Measurements from ENCODE around the gene TCTN2. TPM values are rescaled to one million over a fixed set of nuclear protein-coding genes. Genes with fewer than 3 reads are reported as not detected.

The TCTN2 gene
- 24.8 and 25.7 TPM in 2 replicates for total RNA-seq (2014; rRNA removed; shearing (Covaris generic); ENCODE audit: low replicate concordance)

GRCh38 chr12:123670882-123671728, at the start of gene TCTN2:
TSS of gene TCTN2 (plus strand) at chr12:123671113. CDS start at chr12:123671241, 128 bp downstream.
- peak; percentile 85 for DNase-seq (ENCODE audit: low read depth)
- in situ Hi-C loops (cut with HindIII; ENCODE audit: low pct_unique_long_range_greater_than_20kb, low sequenced_read_pairs): no loop called here

DNA sequence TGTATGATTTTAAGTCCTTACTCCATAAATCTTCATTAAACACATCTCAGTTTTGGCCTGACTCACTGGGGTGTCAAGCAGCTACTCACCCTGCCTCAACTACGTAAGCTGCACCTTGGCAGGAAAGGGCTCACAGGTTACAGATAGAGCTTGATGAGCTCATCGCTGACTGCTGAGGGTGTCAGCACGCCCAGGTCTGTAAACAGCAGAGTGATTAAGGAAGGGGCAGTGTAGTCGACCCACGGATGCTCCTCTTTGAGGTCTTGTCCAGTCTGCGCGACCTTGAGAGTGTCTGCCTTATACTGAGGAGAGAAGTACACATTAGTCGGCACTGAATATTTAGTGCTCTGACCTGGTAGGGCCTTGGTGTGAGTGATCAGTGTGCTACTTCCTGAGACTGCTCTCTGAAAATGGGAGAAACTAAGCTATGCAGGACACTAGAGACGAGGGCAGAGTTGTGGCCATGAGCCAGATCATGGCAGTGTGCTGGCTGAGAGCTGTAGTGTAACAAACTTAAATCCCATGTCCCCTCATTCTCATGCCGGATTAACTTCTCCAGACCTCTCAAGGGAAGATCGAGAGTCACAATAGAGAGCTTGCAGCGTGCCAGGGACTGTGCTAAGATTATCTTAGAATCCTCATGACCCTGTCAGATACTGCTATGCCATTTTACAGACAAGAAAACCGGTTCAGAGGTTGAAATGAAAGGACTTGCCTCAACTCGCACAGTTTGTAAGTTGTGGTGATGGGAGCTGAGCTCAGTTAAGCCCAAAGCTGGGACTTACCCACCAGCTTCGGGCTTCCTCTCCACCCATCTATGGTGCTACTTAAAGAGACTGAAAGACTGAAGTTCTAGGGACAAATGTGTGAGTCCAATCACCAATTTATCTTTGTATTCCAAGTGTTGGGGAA, 49.0 kb upstream of the TCTN2 start:
- in situ Hi-C loops (cut with HindIII; ENCODE audit: low pct_unique_long_range_greater_than_20kb, low sequenced_read_pairs): no loop called here
- DNase-seq (ENCODE audit: low read depth): no peak

GRCh38 chr12:123633379-123634141, 37.4 kb upstream of the TCTN2 start, which contains the start of the genes EIF2B1 and GTF2H3:
TSS of gene EIF2B1 (minus strand) at chr12:123633686. CDS start at chr12:123633557, 129 bp downstream.
TSS of gene GTF2H3 (plus strand) at chr12:123633829. CDS start at chr12:123633860, 31 bp downstream.
- peak; percentile 93 for DNase-seq (ENCODE audit: low read depth)
- in situ Hi-C loops (cut with HindIII; ENCODE audit: low pct_unique_long_range_greater_than_20kb, low sequenced_read_pairs): no loop called here

DNA sequence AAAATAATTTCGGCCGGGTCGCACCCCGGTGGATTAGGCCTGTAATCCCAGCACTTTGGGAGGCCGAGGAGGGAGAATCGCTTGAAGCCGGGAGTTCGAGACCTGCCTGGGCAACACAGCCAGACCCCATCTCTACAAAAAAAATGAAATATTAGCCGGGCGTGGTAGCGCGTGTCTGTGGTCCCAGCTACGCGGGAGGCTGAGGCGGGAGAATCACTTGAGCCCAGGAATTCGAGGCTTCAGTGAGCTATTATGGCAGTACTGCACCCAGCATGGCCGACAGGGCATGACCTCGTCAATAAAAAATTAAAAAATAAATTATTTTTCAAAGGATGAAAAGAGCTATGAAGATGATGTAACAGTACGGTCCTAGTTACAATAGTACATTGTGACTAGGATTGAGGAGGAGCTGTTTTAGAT, 36.8 kb upstream of the TCTN2 start:
- in situ Hi-C loops (cut with HindIII; ENCODE audit: low pct_unique_long_range_greater_than_20kb, low sequenced_read_pairs): no loop called here

GRCh38 chr12:123643911-123644310, 27.0 kb upstream of the TCTN2 start:
- DNase-seq (ENCODE audit: low read depth): no peak

More for the DNA sequence above, 36.8 kb upstream of the TCTN2 start:
- no peak for DNase-seq (ENCODE audit: low read depth)

DNA sequence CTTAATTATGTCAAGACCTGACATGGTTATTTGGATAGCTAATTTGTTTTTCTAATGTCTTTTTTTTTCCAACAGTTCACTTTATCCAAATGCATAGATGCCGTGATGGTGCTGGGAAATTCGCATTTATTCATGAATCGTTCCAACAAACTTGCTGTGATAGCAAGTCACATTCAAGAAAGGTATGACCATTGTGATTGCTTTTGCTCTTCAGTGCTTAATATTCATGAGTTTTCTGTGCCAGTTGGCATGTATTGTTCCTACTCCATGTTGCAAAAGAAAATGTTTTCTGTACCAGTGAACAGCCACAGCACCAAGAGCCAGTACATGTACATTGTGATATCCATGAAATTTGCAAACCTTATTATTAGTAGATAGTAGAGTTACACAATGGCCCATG, 25.5 kb upstream of the TCTN2 start:
- in situ Hi-C loops (cut with HindIII; ENCODE audit: low pct_unique_long_range_greater_than_20kb, low sequenced_read_pairs): no loop called here
- DNase-seq (ENCODE audit: low read depth): no peak

More at GRCh38 chr12:123643911-123644310, 27.0 kb upstream of the TCTN2 start:
- in situ Hi-C loops (cut with HindIII; ENCODE audit: low pct_unique_long_range_greater_than_20kb, low sequenced_read_pairs): no loop called here

GRCh38 chr12:123645878-123646277, 25.0 kb upstream of the TCTN2 start:
- DNase-seq (ENCODE audit: low read depth): no peak
- in situ Hi-C loops (cut with HindIII; ENCODE audit: low pct_unique_long_range_greater_than_20kb, low sequenced_read_pairs): no loop called here

DNA sequence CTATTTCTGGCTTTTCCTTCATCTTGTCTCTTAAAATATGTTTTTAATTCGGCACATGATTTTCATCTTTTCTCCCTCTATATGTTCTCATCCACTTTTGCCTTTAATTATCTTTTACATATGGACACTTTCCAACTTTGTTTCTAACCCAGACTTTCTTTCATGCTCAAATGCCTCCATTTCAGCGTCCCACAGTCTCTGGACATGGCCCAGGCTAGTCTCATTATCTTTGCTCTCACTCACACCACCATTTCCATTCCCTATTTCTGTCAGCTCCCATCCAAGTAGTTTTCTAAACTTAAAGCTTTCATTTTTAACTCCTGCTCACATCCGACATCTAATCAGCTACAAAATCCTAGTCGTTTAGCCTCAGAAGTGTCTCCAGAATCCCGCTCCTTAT, 22.5 kb upstream of the TCTN2 start:
- in situ Hi-C loops (cut with HindIII; ENCODE audit: low pct_unique_long_range_greater_than_20kb, low sequenced_read_pairs): no loop called here
- DNase-seq (ENCODE audit: low read depth): no peak

DNA sequence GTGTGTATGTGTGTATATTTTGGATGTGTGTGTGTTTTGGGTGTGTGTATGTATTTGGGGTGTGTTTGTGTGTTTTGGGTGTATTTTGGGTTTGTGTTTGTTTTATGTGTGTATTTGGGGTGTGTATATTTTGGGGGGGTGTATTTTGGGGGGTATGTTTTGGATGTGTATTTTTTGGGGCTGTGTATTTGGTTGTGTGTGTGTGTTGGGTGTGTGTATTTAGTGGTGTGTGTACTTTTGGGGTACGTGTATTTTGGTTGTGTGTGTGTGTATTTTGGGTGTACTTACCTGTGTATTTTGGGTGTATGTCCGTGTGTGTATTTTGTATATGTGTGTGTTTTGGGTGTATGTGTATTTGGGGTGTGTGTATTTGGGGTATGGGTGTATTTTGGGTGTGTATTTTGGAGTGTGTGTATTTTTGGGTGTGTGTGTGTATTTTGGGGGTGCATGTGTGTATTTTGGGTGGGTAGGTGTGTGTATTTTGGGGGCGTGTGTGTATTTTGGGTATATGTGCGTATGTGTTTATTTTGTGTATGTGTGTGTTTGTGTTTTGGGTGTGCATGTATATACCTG, 16.7 kb upstream of the TCTN2 start:
- in situ Hi-C loops (cut with HindIII; ENCODE audit: low pct_unique_long_range_greater_than_20kb, low sequenced_read_pairs): no loop called here
- DNase-seq (ENCODE audit: low read depth): no peak

GRCh38 chr12:123655420-123655819, 15.5 kb upstream of the TCTN2 start:
- in situ Hi-C loops (cut with HindIII; ENCODE audit: low pct_unique_long_range_greater_than_20kb, low sequenced_read_pairs): no loop called here
- DNase-seq (ENCODE audit: low read depth): no peak

DNA sequence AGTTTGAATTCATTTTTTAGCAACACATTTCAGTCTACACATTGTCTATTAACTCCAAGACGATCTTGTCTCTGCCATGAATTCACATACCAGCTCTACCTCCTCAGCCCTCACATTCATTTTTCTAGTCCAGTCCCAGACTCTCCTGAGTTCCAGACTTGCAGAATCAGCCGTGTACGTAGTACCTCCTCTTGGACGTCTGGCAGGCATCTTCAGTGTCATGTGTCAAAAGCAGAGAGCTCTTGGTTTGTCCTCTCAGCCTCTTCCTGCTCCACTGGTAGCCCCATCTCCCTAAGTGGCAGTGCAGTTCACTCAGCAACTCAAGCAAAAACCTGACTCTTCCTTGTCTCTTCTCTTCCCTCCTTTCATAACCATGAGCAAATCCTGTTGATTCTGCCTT, 14.5 kb upstream of the TCTN2 start:
- in situ Hi-C loops (cut with HindIII; ENCODE audit: low pct_unique_long_range_greater_than_20kb, low sequenced_read_pairs): no loop called here
- no peak for DNase-seq (ENCODE audit: low read depth)

GRCh38 chr12:123657211-123657610, 13.7 kb upstream of the TCTN2 start:
- in situ Hi-C loops (cut with HindIII; ENCODE audit: low pct_unique_long_range_greater_than_20kb, low sequenced_read_pairs): no loop called here
- no peak for DNase-seq (ENCODE audit: low read depth)

DNA sequence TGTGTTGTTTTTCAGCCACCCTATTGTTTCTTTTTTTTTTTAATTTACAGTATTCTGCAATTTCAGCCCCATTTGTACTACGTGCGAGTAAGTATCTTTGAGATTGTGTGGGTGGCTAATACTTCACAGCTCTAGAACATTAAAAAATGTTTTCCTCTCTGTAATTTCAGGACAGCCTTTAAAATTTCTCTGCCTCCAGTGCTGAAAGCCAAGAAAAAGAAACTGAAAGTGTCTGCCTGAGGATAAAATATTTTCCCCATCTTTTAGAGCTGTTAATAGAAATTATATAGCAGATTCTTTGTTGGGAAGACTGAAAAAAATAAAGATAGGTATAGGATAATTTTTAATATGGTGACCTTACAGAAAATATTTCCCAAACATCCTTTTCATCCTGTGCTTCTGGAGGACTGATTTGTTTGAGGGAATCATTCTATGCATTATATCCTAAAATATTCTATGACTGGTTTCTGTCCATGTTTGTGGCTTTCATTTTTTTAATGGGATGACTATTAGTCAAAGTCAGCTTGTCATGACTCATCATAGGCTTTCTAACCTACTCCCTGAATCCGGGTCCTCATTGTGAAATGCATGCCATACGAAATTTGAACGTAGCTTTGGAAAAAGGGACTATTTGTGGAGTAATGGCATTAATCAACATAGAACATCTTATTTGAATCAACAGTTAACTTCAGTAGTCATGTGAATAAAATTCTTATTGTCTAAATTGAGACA, 10.8 kb upstream of the TCTN2 start:
- in situ Hi-C loops (cut with HindIII; ENCODE audit: low pct_unique_long_range_greater_than_20kb, low sequenced_read_pairs): no loop called here
- peak; percentile 42 for DNase-seq (ENCODE audit: low read depth)

- in situ Hi-C loops (cut with HindIII; ENCODE audit: low pct_unique_long_range_greater_than_20kb, low sequenced_read_pairs): no loop called here
- no peak for DNase-seq (ENCODE audit: low read depth)
Observed at GRCh38 chr12:123667771-123668170, 3.1 kb upstream of the TCTN2 start.

- DNase-seq (ENCODE audit: low read depth): no peak
- in situ Hi-C loops (cut with HindIII; ENCODE audit: low pct_unique_long_range_greater_than_20kb, low sequenced_read_pairs): no loop called here
Observed at GRCh38 chr12:123671876-123672275, 963 bp downstream of the TCTN2 start.

- in situ Hi-C loops (cut with HindIII; ENCODE audit: low pct_unique_long_range_greater_than_20kb, low sequenced_read_pairs): no loop called here
- no peak for DNase-seq (ENCODE audit: low read depth)
Observed at GRCh38 chr12:123675436-123675835, 4.5 kb downstream of the TCTN2 start.

DNA sequence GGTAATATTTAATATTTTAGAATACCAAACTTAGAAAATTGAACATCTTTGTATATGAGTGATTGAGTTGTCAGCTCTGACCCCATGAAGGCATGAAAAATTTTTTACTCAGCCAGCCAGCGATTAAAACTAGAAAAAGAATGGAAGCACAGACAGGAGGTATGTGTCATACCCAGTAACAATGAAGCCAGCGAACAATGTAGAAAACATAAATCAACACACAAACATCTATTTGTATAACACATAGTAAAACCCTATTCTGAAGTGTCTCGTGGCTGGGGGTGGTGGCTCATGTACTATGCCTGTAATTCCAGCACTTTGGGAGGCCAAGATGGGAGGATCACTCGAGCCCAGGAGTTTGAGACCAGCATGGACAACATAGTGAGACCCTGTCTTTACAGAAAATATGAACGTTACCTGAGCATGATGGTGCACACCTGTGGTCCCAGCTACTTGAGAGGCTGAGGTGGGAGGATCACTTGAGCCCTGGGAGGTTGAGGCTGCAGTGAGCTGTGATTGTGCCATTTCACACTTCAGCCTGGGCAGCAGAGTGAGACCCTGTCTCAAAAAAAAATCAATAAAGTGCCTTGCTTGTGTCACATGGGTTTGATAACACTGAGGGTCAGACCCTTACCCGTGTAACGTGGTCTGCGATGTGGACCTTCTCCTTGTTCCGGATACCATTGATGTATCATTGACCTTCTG, 5.9 kb downstream of the TCTN2 start:
- in situ Hi-C loops (cut with HindIII; ENCODE audit: low pct_unique_long_range_greater_than_20kb, low sequenced_read_pairs): no loop called here
- no peak for DNase-seq (ENCODE audit: low read depth)

All from Caki2 (cell line).